OCI-M1 (cell line): ENCODE data around the gene MALRD1.

Experiments
- DNase-seq: peaks from one replicate; lab custom pipeline; 2025; lab: John Stamatoyannopoulos, UW

The MALRD1 gene

GRCh38 chr10:19652750-19653149 lies 604.1 kb downstream of the MALRD1 start:
- DNase-seq, result no peak

- DNase-seq, result no peak
Measured at GRCh38 chr10:19653931-19654330, 605.3 kb downstream of the MALRD1 start.

- DNase-seq, result no peak
Measured at GRCh38 chr10:19654576-19654975, 606.0 kb downstream of the MALRD1 start.

- no peak for DNase-seq
Measured at GRCh38 chr10:19656420-19657042, 607.9 kb downstream of the MALRD1 start.

GRCh38 chr10:19658131-19658530 lies 609.5 kb downstream of the MALRD1 start:
- DNase-seq, result no peak

GRCh38 chr10:19658622-19659233 lies 610.1 kb downstream of the MALRD1 start:
- DNase-seq, result no peak

- no peak for DNase-seq
Measured at GRCh38 chr10:19659920-19660655, 611.5 kb downstream of the MALRD1 start.

- peak; percentile 42 for DNase-seq
Measured at GRCh38 chr10:19663344-19663743, 614.7 kb downstream of the MALRD1 start.

- DNase-seq, result no peak
Measured at GRCh38 chr10:19668116-19668515, 619.5 kb downstream of the MALRD1 start.

GRCh38 chr10:19676063-19676462 lies 627.5 kb downstream of the MALRD1 start:
- no peak for DNase-seq

GRCh38 chr10:19683356-19683755 lies 634.8 kb downstream of the MALRD1 start:
- no peak for DNase-seq

GRCh38 chr10:19683960-19684359 lies 635.4 kb downstream of the MALRD1 start:
- peak; percentile 16 for DNase-seq

- no peak for DNase-seq
Measured at GRCh38 chr10:19688344-19688743, 639.7 kb downstream of the MALRD1 start.

- no peak for DNase-seq
Measured at GRCh38 chr10:19689231-19689630, 640.6 kb downstream of the MALRD1 start.

- no peak for DNase-seq
Measured at GRCh38 chr10:19699299-19699698, 650.7 kb downstream of the MALRD1 start.

- no peak for DNase-seq
Measured at GRCh38 chr10:19701427-19702052, 652.9 kb downstream of the MALRD1 start.

GRCh38 chr10:19702215-19702614 lies 653.6 kb downstream of the MALRD1 start:
- DNase-seq, result no peak

- DNase-seq, result no peak
Measured at GRCh38 chr10:19704544-19704943, 655.9 kb downstream of the MALRD1 start.

- DNase-seq, result no peak
Measured at GRCh38 chr10:19705250-19705649, 656.6 kb downstream of the MALRD1 start.

GRCh38 chr10:19706904-19707303 lies 658.3 kb downstream of the MALRD1 start:
- DNase-seq, result no peak

- DNase-seq, result no peak
Measured at GRCh38 chr10:19707376-19707775, 658.8 kb downstream of the MALRD1 start.

- DNase-seq, result no peak
Measured at GRCh38 chr10:19708031-19708430, 659.4 kb downstream of the MALRD1 start.

GRCh38 chr10:19710600-19710999 lies 662.0 kb downstream of the MALRD1 start:
- no peak for DNase-seq
